ENCODE data around the gene KRT31. TPM values are rescaled to one million over a fixed set of nuclear protein-coding genes. Genes with fewer than 3 reads are reported as not detected.
A peak's percentile ranks its signal among the peaks of the same experiment; 100 is the strongest.

KRT31 gene
- total RNA-seq, 1 experiment from 2014 or later, result not detected

DNA sequence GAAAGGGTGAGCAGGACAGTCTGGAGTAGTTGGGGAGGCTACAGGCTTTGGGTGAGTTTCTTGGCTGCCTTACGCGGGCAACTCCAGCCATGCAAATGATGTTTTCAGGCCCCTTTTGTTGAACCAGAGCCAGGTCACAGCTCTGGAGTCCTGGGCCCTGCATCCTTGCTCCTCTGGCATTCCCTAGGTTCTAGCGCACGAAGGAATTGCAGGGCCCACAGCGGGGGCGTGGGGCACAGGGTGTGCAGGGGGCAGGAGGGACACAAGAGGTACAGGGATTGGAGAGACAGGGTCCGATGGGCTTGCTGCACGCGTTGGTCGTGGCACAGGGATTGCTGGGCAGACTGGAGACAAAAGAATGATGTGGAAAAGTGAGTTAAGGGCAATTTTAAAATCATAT is 3.6 kb downstream of the KRT31 start:
- Histone ChIP-seq H3K9me3 (ENCODE audit: control insufficient read depth in 1 of 2, insufficient read depth in 1 of 2, low read depth in 1 of 2, low read length in 2 of 2) (peaks cover 0 to 11% of the 10 kb centered on the region in 2 experiments; a peak in 1 of 4 replicates), H3K4me1 (ENCODE audit: control insufficient read depth in 1 of 2, insufficient read depth in 2 of 2, low read length in 2 of 2) (peaks cover 2 to 17% of the 10 kb centered on the region in 2 experiments; a peak in 2 of 4 replicates), H3K27me3 (ENCODE audit: insufficient read depth, low read length) (no peaks in the 10 kb centered on the region), H3K9me2 (ENCODE audit: insufficient read depth) (no peaks in the 10 kb centered on the region), H3K79me2 (ENCODE audit: insufficient read depth, low read length) (no peaks in the 10 kb centered on the region), H2AFZ (ENCODE audit: low read depth, low read length, poor library complexity, severe bottlenecking) (no peak overlapping the region), H3K4me2 (ENCODE audit: low read length) (peak overlapping the region; percentile 47), H3K9ac (ENCODE audit: low read length) (no peak overlapping the region), H4K20me1 (ENCODE audit: insufficient read depth) (no peaks in the 10 kb centered on the region), H3K27ac (ENCODE audit: low read depth, low read length) (no peak overlapping the region), H3K4me3 (replicated peaks in 1 of 2; ENCODE audit: low read depth in 1 of 2, low read length in 2 of 2) (no peak overlapping the region), H3K36me3 (ENCODE audit: control insufficient read depth in 1 of 2, insufficient read depth in 2 of 2, low read length in 2 of 2) (no peaks in the 10 kb centered on the region)
- ChIA-PET POLR2A (no interaction called here), CTCF (no interaction called here), RAD21 (ENCODE audit: low non-redundant PET in 1 of 2, low total read pairs in 2 of 2, uncharacterized antibody in 2 of 2, unreplicated experiment in 2 of 2) (no interaction called here)
- TF ChIP-seq ELF1 (IDR thresholded peaks at IDR 0.05; ENCODE audit: borderline replicate concordance, low read depth) (no peak), ZNF274 (IDR thresholded peaks at IDR 0.05; ENCODE audit: low read depth, low read length) (no peak)
- TF ChIP-seq, protein P1, sequence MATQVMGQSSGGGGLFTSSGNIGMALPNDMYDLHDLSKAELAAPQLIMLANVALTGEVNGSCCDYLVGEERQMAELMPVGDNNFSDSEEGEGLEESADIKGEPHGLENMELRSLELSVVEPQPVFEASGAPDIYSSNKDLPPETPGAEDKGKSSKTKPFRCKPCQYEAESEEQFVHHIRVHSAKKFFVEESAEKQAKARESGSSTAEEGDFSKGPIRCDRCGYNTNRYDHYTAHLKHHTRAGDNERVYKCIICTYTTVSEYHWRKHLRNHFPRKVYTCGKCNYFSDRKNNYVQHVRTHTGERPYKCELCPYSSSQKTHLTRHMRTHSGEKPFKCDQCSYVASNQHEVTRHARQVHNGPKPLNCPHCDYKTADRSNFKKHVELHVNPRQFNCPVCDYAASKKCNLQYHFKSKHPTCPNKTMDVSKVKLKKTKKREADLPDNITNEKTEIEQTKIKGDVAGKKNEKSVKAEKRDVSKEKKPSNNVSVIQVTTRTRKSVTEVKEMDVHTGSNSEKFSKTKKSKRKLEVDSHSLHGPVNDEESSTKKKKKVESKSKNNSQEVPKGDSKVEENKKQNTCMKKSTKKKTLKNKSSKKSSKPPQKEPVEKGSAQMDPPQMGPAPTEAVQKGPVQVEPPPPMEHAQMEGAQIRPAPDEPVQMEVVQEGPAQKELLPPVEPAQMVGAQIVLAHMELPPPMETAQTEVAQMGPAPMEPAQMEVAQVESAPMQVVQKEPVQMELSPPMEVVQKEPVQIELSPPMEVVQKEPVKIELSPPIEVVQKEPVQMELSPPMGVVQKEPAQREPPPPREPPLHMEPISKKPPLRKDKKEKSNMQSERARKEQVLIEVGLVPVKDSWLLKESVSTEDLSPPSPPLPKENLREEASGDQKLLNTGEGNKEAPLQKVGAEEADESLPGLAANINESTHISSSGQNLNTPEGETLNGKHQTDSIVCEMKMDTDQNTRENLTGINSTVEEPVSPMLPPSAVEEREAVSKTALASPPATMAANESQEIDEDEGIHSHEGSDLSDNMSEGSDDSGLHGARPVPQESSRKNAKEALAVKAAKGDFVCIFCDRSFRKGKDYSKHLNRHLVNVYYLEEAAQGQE (IDR thresholded peaks at IDR 0.05; ENCODE audit: low read depth), result no peak
- TF ChIP-seq, protein P2, sequence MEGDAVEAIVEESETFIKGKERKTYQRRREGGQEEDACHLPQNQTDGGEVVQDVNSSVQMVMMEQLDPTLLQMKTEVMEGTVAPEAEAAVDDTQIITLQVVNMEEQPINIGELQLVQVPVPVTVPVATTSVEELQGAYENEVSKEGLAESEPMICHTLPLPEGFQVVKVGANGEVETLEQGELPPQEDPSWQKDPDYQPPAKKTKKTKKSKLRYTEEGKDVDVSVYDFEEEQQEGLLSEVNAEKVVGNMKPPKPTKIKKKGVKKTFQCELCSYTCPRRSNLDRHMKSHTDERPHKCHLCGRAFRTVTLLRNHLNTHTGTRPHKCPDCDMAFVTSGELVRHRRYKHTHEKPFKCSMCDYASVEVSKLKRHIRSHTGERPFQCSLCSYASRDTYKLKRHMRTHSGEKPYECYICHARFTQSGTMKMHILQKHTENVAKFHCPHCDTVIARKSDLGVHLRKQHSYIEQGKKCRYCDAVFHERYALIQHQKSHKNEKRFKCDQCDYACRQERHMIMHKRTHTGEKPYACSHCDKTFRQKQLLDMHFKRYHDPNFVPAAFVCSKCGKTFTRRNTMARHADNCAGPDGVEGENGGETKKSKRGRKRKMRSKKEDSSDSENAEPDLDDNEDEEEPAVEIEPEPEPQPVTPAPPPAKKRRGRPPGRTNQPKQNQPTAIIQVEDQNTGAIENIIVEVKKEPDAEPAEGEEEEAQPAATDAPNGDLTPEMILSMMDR (IDR thresholded peaks at IDR 0.05 in 2 of 3, conservative IDR thresholded peaks at IDR 0.05 in 1 of 3; ENCODE audit: borderline replicate concordance in 1 of 3, insufficient read depth in 1 of 3, low read depth in 2 of 3, low read length in 2 of 3), result no peak
- DNase-seq (ENCODE audit: low read depth, low spot score), result no peak
- intact Hi-C loops (cut with micrococcal nuclease), result no loop called here
- no TSS peak for BruUV-seq (replicated peaks)
- ATAC-seq, result no peak

All from HCT116 (cell line).